Fibroblast of skin of right biceps (primary cell): Measurements from ENCODE around the gene TBC1D3I.
"Not testable (repeated sequence)": the region's sequence is repeated elsewhere in the genome, so short reads cannot be mapped to it uniquely, and the experiment has no call there.

Experiments
- DNase-seq: peaks from one replicate; pipeline ENCODE4 v3.0.0-alpha.2; 2013

Gene TBC1D3I

DNA sequence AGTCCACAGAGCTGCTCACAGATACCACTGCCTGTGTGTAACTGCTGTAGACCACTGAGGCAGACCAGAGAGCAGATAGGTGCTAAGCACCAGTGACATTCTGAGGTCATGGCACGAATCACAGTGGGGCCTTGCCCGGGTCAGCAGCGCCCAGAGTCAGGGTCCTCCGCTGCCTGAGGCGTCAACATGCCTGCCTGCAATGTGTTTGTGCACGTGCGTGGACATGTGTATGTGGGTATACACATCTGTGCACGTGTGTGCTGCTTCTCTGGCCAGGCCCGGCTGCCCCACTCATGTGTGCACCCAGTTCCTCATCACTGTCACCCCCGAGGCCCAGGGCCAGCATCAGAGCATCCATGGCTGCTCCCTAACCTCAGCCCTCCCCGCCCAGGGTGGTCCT is at the start of gene TBC1D3I:
Gene TBC1D3I, minus strand, starts transcription at position 101 of the 400 bp plus-strand sequence. CDS start 1,585 bp downstream, outside the sequence.
- not testable (repeated sequence) for DNase-seq

DNA sequence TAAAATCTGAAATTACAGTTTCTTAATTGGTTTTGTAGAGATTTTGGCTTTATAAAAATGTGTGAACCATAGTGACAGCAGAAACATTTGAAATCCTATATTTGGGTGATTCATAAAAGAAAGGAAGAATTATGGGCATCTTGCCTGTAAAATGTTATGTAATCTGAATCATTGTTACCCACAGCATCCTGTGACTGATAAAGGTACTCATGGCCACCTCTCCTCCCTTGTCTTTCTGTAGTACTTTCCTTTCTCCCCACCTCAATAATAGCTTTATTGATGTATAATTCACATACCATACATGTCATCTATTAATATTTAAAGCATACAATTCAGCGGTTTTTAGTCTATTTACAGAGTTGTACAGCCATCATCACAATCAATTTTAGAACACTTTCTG is 30.8 kb upstream of the TBC1D3I start:
- not testable (repeated sequence) for DNase-seq

DNA sequence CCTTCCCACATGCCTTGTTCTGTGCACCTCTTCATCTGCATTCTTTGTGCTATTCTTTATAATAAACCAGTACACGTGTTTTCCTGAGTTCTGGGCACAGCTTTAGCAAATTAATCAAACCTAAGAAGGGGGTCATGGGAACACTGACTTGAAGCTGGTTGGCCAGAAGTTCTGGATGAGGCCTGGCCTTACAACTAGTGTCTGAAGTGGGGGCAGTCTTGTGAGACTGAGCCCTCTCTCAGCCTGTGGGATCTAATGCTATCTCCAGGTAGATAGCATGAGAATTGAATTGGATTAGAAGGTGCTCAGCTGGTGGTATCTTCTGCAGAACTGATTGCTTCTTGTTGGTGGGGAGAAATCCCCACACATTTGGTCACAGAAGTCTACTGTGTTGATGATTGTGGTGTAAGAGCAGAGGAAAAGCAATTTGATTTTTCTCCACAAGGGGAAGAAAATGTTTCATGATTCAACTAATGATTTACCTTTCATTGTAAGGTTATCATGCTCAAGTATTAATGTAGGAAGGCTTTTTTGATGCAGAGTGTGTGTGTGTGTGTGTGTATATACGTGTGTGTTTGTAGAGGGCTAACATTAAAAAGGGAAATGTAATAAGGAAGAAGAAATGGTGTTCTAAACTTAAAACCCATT is 25.7 kb upstream of the TBC1D3I start:
- DNase-seq: not testable (repeated sequence)

DNA sequence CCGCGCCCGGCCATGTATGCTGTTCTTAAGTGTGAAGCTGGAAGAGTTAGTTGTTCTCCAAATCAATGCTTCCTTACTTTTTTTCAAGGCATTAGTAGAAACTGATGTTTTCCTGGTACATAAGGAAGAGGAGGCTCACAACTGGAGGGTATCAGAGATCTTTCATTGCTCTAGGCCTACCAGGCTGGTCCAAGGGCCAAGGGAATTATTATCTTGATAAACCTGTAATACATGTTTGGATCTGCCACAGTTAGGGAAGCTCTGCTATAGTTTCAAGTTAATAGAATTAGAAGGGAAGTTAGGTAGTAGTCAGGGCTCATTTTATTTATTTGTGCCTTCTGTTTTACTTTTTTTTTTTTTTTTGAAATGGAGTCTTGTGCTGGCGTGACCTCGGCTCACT is 19.8 kb upstream of the TBC1D3I start:
- not testable (repeated sequence) for DNase-seq

DNA sequence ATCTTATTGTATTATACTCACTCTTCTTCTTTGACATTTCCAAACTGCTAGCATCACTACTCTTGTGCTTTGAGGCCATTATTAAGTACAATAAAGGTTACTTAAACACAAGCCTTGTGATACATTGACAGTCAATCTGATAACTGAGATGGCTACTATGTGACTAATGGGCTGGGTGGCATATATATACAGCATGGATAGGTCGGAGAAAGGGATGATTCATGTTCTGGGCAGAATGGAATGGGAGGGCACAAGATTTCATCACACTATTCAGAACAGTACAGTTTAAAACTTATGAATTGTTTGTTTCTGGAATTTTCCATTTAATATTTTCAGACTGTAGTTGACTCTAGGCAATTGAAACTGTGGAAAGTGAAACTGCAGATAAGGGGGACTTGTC is 18.9 kb upstream of the TBC1D3I start:
- DNase-seq: not testable (repeated sequence)

DNA sequence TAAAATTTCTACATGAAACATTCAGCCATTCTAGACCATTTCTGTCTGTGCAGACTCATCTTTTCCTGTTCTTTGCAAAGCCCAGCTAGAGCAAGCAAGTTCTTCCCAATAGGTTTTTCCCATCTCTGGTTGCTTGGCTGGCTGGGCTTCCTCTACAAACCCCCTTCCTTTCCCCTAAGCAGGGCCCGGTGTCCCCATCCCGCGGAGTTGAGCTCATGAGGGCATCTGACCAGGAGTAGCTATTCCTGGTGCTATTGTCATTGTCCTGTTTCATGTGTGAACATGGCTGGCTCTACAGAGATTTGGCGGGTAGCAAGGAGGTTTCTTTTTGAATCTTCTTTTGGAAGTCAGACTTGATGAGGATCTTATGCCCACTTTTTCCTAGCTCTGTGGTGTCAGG is 22.3 kb downstream of the TBC1D3I start:
- DNase-seq: not testable (repeated sequence)

DNA sequence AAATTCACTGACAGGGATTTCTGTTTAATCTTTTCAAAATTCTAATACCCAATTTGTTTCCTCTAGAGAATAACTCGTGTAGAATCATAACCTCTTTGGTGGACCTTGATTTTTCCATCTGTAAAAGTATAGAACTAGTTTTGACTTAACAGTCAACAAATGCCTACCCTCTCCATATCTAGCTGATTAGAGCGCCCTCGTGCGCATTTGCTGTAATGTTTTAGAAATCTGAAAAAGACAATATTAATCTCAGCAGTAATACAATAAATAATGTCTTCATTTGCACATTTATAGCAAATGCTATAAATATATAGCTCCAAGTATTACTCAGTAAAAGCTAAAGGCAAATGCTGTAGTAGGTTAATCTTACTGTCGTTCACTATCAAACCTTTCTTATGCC is 34.7 kb downstream of the TBC1D3I start:
- DNase-seq: not testable (repeated sequence)

DNA sequence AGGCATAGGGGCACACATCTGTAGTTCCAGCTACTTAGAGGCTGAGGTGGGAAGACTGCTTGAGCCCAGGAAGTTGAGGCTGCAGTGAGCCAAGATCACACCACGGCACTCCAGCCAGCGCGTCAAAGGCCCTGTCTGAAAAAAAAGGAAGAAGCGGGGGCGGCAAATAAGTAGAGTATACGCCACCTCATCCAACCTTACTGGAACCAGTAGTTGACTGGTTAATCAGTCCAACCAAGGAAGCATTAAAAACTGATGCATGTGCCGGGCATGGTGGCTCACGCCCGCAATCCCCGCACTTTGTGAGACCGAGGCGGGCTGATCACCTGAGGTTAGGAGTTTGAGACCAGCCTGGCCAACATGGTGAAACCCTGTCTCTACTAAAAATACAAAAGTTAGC is 41.4 kb downstream of the TBC1D3I start:
- DNase-seq: not testable (repeated sequence)

DNA sequence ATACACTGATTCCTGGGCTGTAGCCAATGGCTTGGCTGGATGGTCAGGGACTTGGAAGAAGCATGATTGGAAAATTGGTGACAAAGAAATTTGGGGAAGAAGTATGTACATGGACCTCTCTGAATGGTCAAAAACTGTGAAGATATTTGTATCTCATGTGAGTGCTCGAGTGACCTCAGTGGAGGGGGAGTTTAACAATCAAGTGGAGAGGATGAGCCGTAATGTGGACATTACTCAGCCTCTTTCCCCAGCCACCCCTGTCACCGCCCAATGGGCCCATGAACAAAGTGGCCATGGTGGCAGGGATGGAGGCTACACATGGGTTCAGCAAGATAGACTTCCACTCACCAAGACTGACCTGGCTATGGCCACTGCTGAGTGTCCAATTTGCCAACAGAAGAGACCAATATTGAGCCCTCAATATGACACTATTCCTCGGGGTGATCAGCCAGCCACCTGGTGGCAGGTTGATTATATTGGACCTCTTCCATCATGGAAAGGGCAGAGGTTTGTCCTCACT is 42.7 kb downstream of the TBC1D3I start:
- not testable (repeated sequence) for DNase-seq

DNA sequence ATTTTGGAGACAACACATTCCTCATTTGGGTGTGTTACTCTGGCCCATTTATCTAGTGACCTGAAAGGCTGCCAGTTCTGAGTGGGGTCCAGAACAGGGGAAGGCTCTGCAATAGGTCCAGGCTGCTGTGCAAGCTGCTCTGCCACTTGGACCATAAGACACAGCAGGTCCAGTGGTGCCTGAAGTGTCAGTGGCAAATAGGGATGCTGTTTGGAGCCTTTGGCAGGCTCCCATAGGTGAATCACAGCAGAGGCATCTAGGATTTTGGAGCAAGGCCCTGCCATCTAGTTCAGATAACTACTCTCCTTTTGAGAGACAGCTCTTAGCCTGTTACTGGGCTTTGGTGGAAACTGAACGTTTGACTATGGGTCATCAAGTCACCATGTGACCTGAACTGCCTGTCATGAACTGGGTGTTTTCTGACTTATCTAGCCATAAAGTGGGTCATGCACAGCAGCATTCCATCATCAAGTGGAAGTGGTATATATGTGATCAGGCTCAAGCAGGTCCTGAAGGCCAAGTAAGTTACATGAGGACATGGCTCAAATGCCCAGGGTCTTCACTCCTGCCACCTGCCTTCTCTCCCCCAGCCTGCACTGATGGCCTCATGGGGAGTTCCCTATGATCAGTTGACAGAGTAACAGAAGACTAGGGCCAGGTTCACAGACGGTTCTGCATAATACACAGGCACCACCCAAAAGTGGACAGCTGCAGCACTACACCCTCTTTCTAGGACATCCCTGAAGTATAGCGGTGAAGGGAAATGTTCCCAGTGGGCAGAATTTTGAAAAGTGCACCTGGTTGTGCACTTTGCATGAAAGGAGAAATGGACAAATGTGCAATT is 43.4 kb downstream of the TBC1D3I start:
- not testable (repeated sequence) for DNase-seq

DNA sequence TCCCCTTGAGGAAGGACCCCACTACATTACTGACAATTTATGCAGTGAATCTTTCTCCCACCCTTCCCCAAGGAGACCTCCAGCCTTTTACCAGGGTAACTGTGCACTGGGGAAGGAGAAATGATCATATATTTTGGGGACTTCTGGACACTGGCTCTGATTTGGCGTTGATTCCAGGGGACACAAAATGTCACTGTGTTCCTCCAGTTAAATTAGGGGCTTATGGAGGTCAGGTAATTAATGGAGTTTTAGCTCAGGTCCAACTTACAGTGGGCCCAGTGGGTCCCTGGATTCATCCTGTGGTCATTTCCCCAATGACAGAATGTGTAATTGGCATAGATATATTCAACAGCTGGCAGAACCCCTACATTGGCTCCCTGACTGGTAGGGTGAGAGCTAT is 44.8 kb downstream of the TBC1D3I start:
- DNase-seq: not testable (repeated sequence)

DNA sequence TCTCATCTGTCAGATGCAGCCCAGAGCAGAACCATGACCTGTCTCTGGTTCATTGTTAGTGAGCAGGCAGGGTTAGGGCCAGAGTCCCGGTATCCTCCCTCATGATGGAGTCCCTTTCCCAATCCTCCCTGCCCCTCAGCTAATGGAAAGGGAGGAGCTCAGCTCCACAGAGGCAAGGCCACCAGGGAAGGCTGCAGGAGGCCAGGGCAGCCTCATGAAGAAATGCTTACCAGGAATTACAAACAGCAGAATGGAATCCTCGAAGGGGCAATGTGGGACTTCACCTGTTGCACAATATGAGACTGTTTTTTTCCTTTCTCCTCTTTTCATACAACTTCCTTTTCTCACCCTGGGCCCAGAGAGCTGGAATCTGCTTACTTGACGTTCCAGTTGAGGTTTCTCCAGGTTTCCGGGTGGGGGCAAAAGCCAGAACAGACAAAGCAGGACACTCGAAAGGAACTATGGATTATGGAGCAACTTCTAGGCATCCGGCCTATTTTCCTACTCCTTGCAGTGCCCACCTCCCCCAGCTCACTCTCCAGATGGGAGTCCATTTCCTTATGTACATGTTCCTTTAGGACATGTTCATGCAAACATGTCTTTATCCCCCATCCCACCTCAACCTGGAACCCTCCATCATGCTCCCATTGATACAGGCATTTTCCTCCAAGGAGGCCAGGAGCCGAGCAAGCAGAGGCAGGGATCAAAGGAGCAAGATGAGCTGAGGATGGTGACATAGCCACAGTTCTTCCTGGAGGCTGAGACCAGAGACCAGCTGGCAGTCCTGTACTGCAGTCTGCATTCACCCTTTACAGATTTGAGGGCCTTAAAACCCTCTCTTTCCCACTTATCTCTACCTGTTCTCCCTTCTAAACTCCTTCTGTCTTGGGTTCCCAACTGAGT is 48.7 kb downstream of the TBC1D3I start:
- not testable (repeated sequence) for DNase-seq

DNA sequence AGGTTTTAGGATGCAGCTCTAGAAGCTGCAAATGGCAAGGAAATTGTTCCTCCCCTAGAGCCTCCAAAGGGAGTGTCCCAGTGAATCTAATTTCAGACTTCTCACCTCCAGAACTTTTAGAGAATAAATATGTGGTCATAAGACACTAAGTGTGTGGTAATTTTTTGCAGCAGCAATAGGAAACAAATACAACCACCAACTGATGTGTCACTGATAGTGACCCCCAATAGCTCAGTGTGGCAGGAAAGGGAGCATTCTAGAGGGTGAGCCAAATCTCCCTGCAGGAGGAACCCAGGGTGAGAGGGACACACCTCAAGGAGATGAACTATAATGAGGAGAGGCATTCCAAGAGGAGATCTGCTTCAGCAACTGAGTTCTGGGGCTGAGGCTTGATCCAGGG is 49.5 kb downstream of the TBC1D3I start:
- DNase-seq: no peak

DNA sequence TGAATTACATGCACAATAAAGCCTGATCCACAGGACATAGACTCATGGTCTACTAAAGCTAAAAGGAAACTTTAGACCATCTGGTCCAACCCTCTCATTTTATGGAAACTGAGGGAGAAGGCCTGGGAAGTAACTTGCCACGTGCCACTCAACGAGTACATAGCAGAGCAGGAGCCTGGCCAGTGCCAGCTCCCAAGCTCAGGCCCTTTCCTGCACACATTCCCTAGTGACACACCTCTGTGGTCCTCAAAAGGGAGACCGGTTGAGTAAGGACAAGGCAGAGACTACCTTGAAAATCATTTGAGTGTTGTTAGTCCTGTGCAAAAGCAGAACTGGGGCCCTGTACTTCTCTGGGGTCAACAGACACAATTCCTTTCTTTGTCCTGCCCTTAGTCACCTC is 50.7 kb downstream of the TBC1D3I start:
- DNase-seq: no peak

DNA sequence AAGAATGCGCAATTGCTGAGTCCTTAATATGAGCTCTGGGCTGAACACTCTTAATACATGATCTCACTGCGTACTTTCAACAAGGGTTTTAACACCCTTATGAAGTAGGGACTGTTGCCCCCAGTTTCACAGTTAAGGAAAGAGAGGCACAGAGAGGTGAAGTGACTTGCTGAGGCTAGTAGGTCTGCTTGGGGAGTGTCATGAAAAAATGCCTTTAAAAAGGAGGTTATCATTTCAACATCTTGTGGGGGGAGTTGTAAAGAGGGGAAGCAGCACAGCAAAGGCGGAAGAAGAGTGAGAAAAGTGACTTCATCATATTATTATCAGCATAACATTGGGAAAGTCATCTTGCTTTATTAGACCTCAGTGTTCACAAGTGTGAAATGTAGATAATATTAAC is 51.4 kb downstream of the TBC1D3I start:
- DNase-seq: no peak

DNA sequence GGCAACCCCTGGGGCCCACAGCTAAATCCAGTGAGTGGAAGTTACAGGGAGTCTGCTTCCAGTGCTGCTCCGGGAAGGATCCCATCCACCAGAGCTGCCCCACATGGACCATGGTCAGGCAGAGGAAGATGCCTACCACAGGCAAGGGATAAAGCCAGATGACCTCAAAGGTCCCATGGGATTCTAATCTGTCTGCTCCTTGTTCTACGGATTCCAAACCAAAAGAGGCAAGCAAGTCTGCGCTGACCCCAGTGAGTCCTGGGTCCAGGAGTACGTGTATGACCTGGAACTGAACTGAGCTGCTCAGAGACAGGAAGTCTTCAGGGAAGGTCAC is 52.1 kb downstream of the TBC1D3I start:
- DNase-seq: no peak

DNA sequence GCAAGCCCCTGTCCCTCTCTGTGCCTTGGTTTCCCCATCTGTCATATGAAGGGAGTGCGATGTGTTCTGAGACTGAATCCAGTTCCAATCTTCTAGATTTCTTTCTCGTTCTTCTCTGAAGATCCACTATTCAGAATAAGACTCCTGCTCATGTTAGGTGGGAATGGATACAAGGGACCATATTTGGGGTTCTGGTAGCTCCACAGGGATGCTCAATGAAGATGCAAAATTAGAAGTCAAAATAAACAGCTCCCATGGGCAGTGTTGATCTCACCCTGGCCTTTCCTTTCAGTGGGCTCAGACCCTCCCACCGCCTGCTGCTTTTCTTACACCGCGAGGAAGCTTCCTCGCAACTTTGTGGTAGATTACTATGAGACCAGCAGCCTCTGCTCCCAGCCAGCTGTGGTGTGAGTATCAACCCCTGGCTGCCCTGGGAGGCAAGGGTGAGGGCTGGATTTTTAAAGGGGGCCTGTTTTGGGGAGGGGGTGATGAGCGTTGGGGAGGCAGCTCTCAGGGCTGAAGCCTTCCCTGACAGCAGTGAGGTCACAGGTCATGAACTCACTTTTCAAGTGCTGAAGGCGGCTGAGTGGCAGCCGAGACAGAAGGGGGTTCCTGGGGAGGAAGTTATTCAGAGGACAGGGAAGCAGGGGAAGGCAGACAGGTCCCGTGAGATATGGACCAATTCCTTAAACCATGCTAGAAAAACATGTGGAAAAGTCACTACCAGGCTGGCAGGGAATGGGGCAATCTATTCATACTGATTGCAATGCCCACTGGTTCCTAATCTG is 52.7 kb downstream of the TBC1D3I start:
- DNase-seq: not testable (repeated sequence)

DNA sequence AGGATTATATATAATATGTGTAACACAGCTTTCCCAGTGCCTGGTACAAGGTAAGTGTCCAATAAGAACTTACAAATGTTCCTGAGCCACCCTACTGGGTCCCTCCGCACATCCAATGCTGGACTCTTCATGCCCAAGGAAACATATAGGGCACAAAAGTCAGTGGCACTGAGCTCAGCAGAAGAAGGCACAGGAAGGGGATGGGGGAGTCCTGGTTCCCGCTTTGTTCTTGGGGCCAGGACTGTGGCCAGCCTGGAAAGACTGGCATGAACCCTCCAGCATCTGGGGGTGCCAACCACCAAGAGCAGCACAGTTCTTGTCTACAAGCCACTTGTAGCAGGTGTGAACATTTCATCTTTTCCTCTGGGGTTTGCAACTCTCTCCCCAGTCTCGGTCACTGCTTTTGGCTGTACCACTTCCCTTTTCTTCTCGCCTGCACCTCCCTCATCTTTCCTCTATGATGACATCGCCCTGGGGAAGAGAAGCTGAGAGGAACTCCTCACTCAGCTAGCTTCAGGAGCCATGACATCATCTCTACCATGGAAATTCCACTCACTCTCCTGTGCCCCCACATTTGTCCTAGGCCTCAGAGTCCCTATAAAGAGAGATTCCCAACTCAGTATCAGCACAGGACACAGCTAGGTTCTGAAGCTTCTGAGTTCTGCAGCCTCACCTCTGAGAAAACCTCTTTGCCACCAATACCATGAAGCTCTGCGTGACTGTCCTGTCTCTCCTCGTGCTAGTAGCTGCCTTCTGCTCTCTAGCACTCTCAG is 53.7 kb downstream of the TBC1D3I start, which contains the start of gene CCL4L2:
Gene CCL4L2, plus strand, starts transcription at position 625 of the 773 bp plus-strand sequence.
- not testable (repeated sequence) for DNase-seq

DNA sequence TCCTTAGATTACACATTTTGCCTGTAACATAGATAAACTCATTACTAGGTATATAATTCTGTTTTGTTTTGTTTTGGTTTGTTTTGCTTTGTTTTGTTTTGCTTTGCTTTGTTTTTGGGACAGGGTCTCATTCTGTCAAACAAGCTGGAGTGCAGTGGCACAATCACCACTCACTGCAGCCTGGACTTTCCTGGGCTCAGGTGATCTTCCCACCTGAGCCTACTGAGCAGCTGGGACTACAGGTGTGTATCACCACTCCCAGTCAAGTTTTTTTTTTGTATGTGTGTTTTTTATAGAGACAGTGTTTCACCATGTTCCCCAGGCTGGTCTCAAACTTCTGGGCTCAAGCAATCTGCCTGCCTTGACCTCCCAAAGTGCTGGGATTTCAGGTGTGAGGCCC is 54.8 kb downstream of the TBC1D3I start:
- no peak for DNase-seq

DNA sequence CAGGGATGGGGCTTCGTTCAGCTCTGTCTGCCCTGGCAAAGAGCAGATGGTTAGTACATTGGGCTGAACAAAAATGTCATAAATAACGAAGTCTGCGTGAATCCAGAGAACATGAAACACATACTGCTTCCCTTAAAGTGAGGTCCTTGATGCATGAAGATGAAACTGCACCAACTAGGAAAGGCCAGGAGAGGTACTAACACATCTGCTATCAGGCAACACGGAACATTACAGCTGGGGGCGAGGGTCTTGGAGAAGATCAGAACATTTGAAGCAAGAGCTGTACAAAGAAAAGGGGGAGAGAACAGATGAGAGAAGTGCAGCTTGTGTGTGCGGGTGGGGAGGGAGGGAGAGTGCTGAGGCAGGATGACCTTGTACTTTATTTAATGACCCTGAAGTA is 57.0 kb downstream of the TBC1D3I start:
- not testable (repeated sequence) for DNase-seq

DNA sequence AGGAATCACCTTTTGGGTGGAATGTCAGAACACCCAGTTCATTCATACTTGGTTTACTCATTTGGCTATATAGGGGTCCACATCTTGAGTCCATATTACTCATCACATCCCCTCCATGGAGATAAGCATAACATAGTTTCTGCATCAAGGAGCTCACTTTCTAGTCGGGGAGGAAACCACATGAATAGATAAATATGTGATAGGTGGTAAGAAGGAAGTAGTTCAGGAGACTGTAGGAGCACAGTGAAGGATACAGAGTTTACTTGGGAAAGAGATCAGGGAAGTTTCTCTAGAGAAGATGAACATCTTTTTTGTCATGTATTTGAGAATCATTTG is 57.9 kb downstream of the TBC1D3I start:
- DNase-seq: not testable (repeated sequence)
